ENCODE measurements around the gene FOXJ1.

The FOXJ1 gene

GRCh38 chr17:76139801-76140660 lies 1.0 kb downstream of the FOXJ1 start:
- no peak for DNase-seq

GRCh38 chr17:76138896-76139752 lies 1.9 kb downstream of the FOXJ1 start:
- DNase-seq = no peak

GRCh38 chr17:76138234-76138895 lies 2.7 kb downstream of the FOXJ1 start:
- DNase-seq = no peak

GRCh38 chr17:76137351-76138233 lies 3.5 kb downstream of the FOXJ1 start:
- no peak for DNase-seq

GRCh38 chr17:76137001-76137350 lies 4.1 kb downstream of the FOXJ1 start:
- no peak for DNase-seq

GRCh38 chr17:76136276-76137000 lies 4.6 kb downstream of the FOXJ1 start:
- DNase-seq = no peak

- DNase-seq = no peak
Measured at GRCh38 chr17:76135810-76136188, 5.2 kb downstream of the FOXJ1 start.

- DNase-seq = no peak
Measured at GRCh38 chr17:76134911-76135809, 5.9 kb downstream of the FOXJ1 start.

- DNase-seq = no peak
Measured at GRCh38 chr17:76132574-76133338, 8.3 kb downstream of the FOXJ1 start.

GRCh38 chr17:76131692-76132573 lies 9.1 kb downstream of the FOXJ1 start:
- no peak for DNase-seq

- DNase-seq = no peak
Measured at GRCh38 chr17:76131051-76131691, 9.9 kb downstream of the FOXJ1 start.

- DNase-seq = no peak
Measured at GRCh38 chr17:76130473-76130872, 10.6 kb downstream of the FOXJ1 start.

- no peak for DNase-seq
Measured at GRCh38 chr17:76125922-76126321, 15.1 kb downstream of the FOXJ1 start.

- DNase-seq = no peak
Measured at GRCh38 chr17:76125391-76125675, 15.7 kb downstream of the FOXJ1 start.

GRCh38 chr17:76124582-76125390 lies 16.3 kb downstream of the FOXJ1 start:
- DNase-seq = no peak

- no peak for DNase-seq
Measured at GRCh38 chr17:76123749-76124581, 17.1 kb downstream of the FOXJ1 start.

GRCh38 chr17:76123191-76123499 lies 17.9 kb downstream of the FOXJ1 start:
- no peak for DNase-seq

Measured in fibroblast of skin of right biceps (primary cell).